ENCODE results near the gene CD37. TPM values are rescaled to one million over a fixed set of nuclear protein-coding genes. Genes with fewer than 3 reads are reported as not detected.

CD37 gene
- 0.86 and 9.6 TPM in 2 replicates for polyA plus RNA-seq

DNA sequence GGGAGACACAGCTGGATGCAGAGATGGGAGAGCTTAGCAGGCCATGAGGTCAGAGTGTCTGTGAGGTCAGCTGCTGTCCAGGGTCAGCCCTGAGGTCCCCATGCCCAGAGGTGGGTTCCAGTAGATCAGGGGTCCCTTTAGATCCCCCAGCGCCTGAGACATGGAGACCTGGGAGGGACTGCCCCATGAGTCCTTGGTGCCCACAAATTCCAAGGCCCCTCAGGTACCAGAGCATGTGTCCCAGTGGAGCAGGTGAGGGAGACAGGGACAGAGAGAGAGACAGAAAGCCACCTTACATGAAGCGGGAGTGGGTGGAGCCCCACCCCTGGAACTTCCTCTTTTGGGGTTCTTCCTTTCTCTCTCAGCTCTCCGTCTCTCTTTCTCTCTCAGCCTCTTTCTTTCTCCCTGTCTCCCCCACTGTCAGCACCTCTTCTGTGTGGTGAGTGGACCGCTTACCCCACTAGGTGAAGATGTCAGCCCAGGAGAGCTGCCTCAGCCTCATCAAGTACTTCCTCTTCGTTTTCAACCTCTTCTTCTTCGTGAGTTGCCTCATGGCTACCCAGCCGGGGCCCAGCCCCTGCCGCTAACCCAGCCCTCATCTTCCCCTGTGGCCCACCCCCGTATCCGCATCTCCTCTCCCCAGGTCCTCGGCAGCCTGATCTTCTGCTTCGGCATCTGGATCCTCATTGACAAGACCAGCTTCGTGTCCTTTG, at the start of gene CD37:
Gene CD37, plus strand, starts transcription at position 336 of the 713 bp plus-strand sequence. Its CDS starts 135 bp downstream, at position 471.

GRCh38 chr19:49324801-49325576, 10.2 kb upstream of the CD37 start, which contains the start of gene SLC6A16:
Gene SLC6A16, minus strand, starts transcription at chr19:49325191. Its CDS starts 13,844 bp downstream, at chr19:49311347.

DNA sequence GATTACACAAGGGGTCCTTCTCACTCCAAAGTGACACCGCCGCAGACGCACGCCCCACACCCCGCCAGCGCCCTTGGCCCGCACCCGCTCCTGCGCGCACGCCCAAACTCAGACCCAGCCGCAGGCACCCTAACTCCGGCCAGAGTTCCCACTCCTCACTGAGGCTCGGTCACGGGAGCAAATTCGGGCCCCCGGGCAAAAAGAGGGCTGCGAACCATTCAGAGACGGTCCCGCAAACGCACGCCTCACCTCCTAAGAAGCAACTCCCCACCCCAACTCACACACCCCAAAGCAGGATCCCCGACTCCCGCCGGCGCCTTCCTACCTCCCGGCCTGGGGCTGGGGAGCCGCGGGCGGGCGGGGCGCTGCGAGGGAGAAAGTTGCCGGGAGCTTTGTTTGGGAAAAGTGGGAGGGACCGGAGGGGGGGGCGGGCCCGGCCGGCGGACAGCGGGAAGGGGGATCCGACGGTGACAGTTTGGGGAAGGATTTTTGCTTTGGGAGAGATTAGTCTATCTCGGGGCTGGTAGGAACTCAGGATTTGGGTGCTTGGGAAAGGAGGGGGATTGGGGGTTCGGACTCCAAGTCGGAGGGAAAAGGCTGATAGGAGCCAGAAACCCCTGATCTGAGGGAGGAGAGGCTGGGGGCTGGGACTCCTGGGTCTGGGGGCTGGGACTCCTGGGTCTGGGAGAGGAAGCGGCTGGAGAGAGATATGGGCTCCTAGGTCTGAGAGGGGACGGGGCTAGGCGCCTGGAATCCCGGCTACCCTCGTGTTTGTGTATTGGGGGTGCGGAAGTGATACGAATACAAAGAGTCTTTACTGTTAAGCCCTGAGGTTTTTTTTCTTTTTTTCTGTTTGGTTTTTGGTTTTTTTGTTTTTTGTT, 27.1 kb downstream of the CD37 start, which contains the start of gene TEAD2:
Gene TEAD2, minus strand, starts transcription at position 369 of the 881 bp plus-strand sequence. CDS start 2,341 bp downstream, outside the sequence.

DNA sequence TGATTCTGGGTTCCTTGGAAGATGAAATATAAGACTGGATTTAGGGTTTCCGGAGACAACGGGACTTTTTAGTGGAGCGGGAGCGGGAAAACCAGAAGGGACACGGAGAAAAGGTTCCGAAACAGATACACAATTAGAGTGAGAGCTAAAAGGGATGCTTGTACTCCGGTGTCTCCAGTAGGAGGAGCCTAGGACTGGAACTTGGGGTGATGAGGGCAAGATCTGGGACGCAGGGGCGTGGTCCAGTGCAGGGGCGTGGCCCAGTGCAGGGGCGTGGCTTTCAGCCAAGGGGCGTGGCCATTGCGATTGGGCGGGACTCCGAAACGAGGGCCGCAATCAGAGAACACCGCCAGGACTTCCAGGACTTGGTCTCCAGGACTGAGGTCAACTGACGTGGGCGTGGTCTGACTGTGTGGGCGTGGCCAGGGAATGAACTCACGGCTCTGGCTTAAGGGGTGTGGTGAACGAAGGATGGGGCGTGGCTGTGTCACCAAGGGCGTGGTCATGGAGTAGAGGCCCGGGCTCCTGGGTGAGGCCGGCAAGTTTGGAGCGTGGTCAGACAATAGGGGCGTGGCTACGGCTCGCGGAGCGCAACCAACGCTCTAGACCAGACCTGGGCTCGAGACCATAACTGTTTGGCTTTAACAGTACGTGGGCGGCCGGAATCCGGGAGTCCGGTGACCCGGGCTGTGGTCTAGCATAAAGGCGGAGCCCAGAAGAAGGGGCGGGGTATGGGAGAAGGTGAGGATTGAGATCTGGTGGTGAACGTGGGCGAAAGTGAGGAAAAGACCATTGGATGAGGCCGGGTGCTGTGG, 28.3 kb downstream of the CD37 start, which contains the start of gene DKKL1:
Gene DKKL1, plus strand, starts transcription at position 610 of the 815 bp plus-strand sequence. Its CDS starts 122 bp downstream, at position 732.

GRCh38 chr19:49387936-49388372, 52.7 kb downstream of the CD37 start, which contains the start of gene KASH5:
Gene KASH5, plus strand, starts transcription at chr19:49388249. Its CDS starts 2,635 bp downstream, at chr19:49390884.

Other genes starting within 250 kb of the CD37 start
- 6.3 and 7.5 TPM in 2 replicates for gene SNRNP70, start 250.0 kb upstream of the CD37 start, polyA plus RNA-seq
- gene LIN7B, start 221.0 kb upstream of the CD37 start, polyA plus RNA-seq, result 34.2 and 35.7 TPM in 2 replicates
- gene C19orf73, start 216.3 kb upstream of the CD37 start, polyA plus RNA-seq, result 4.2 TPM in 1 of 2 replicates, not detected in the other
- gene PPFIA3, start 215.9 kb upstream of the CD37 start, polyA plus RNA-seq, result 1.2 and 9.4 TPM in 2 replicates
- gene HRC, start 180.0 kb upstream of the CD37 start, polyA plus RNA-seq, result not detected in 2 replicates
- gene TRPM4, start 177.6 kb upstream of the CD37 start, polyA plus RNA-seq, result 0.55 and 2.0 TPM in 2 replicates
- gene SLC6A16, start 10.2 kb upstream of the CD37 start, polyA plus RNA-seq, result 0.69 TPM in 1 of 2 replicates, not detected in the other
- gene TEAD2, start 27.0 kb downstream of the CD37 start, polyA plus RNA-seq, result 2.0 TPM in 1 of 2 replicates, not detected in the other
- gene DKKL1, start 28.5 kb downstream of the CD37 start, polyA plus RNA-seq, result not detected in 2 replicates
- not detected in 2 replicates for gene KASH5, start 52.8 kb downstream of the CD37 start, polyA plus RNA-seq
- gene PTH2, start 88.0 kb downstream of the CD37 start, polyA plus RNA-seq, result not detected in 2 replicates
- gene GFY, start 90.0 kb downstream of the CD37 start, polyA plus RNA-seq, result 0.67 TPM in 1 of 2 replicates, not detected in the other
- 3.2 and 81.0 TPM in 2 replicates for gene SLC17A7, start 106.1 kb downstream of the CD37 start, polyA plus RNA-seq
- 6.2 and 14.4 TPM in 2 replicates for gene PIH1D1, start 116.4 kb downstream of the CD37 start, polyA plus RNA-seq
- gene ALDH16A1, start 117.8 kb downstream of the CD37 start, polyA plus RNA-seq, result 2.2 and 2.8 TPM in 2 replicates
- gene FLT3LG, start 138.8 kb downstream of the CD37 start, polyA plus RNA-seq, result 1.0 TPM in 1 of 2 replicates, not detected in the other
- 290 and 308 TPM in 2 replicates for gene RPL13A, start 152.2 kb downstream of the CD37 start, polyA plus RNA-seq
- gene RPS11, start 161.0 kb downstream of the CD37 start, polyA plus RNA-seq, result 911 and 988 TPM in 2 replicates
- 1.3 and 1.9 TPM in 2 replicates for gene FCGRT, start 177.3 kb downstream of the CD37 start, polyA plus RNA-seq
- gene RCN3, start 192.6 kb downstream of the CD37 start, polyA plus RNA-seq, result not detected in 2 replicates
- 15.2 and 19.1 TPM in 2 replicates for gene NOSIP, start 245.2 kb downstream of the CD37 start, polyA plus RNA-seq
- 0.17 TPM in 1 of 2 replicates, not detected in the other for gene PRRG2, start 245.9 kb downstream of the CD37 start, polyA plus RNA-seq